C4-2B (cell line): ENCODE measurements around the gene B3GAT1.

Source experiments
- H3K27ac ChIP-seq: fragments of 450-650 bp; 2 replicates; pipeline ENCODE4 v1.5.1; 2017
- ZFX ChIP-seq: fragments of 450-650 bp; IDR thresholded peaks from 2 replicates; pipeline ENCODE4 v1.6.1; 2017
- TF ChIP-seq, protein P1 (sequence below): fragments of 450-650 bp; conservative IDR thresholded peaks from 2 replicates; pipeline ENCODE4 v1.5.1; 2017; ENCODE audit warnings: mild to moderate bottlenecking

B3GAT1 gene

GRCh38 chr11:134341805-134342571, 70.1 kb downstream of the B3GAT1 start:
- H3K27ac ChIP-seq, result no peak overlapping the region
- TF ChIP-seq, protein P1, sequence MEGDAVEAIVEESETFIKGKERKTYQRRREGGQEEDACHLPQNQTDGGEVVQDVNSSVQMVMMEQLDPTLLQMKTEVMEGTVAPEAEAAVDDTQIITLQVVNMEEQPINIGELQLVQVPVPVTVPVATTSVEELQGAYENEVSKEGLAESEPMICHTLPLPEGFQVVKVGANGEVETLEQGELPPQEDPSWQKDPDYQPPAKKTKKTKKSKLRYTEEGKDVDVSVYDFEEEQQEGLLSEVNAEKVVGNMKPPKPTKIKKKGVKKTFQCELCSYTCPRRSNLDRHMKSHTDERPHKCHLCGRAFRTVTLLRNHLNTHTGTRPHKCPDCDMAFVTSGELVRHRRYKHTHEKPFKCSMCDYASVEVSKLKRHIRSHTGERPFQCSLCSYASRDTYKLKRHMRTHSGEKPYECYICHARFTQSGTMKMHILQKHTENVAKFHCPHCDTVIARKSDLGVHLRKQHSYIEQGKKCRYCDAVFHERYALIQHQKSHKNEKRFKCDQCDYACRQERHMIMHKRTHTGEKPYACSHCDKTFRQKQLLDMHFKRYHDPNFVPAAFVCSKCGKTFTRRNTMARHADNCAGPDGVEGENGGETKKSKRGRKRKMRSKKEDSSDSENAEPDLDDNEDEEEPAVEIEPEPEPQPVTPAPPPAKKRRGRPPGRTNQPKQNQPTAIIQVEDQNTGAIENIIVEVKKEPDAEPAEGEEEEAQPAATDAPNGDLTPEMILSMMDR, result no peak
- no peak for TF ChIP-seq ZFX

DNA sequence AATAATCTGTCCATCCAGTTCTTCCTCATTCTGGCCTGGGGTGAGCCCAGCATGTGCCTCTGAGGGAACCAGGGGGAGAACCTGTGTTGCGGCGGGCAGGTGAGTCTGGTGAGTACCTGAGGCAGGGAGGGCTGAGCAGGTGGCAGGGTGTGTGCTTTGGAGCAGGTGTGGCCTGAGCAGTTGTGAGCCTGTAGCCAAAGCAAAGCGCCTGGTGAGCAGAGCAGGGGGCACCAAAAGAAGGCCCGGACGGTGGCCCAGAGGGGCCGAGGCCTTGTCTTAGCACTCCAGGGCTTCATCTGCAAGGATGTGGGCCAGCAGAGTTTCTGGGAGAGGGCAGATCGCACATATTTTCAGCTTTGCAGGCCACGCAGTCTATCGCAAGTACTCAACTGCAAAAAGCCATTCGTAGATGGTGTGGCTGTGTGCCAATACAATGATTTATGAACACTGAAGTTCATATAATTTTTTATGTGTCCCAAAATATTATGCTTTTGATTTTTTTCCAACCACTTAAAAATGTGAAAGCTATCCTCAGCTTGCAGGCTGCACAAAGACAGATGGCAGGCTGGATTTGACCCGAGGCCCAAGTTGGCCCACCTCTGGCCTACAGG, 71.6 kb downstream of the B3GAT1 start:
- no peak overlapping the region for H3K27ac ChIP-seq
- TF ChIP-seq ZFX, result no peak
- TF ChIP-seq, protein P1, result no peak

DNA sequence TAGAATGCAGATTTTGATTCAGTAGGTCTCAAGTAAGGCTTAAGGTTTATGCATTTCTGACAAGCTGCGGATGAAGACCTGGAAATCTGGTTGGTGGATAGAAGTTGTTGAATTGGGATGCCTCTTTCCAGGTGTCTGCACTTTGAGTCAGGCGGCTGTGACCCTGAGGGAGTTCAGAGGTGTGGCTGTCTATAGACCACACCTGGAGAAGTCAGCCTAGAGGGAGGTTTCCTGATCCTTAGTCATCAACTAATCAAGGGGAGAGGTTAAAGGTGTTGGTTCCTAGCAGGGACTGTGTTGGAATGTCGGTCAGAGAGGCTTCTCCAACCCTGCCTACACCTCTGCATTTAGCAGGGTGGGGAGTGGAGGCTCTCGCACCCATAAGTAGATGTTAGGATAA, 72.3 kb downstream of the B3GAT1 start:
- TF ChIP-seq, protein P1, result no peak
- no peak for TF ChIP-seq ZFX
- H3K27ac ChIP-seq, result no peak overlapping the region

DNA sequence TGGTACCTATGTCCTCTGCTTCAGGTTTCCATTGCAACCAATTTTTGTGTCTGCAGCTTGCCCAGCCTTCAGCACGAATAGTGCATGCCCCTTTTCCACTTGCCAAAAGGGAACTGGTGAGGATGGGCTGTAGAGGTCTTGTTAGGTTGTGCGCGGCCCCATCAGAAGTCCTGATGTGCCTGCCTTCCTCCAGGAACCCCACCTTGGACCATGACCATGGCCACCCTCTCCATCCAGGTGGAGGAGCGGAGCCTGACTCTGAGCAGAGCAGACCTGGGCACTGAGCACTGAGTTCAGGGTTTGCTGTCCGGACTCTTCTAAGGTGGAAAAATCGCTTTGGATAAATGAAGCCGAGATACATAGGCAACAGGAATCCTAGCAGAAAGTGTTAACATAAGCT, 73.4 kb downstream of the B3GAT1 start:
- no peak for TF ChIP-seq ZFX
- TF ChIP-seq, protein P1, result no peak
- H3K27ac ChIP-seq, result no peak overlapping the region

DNA sequence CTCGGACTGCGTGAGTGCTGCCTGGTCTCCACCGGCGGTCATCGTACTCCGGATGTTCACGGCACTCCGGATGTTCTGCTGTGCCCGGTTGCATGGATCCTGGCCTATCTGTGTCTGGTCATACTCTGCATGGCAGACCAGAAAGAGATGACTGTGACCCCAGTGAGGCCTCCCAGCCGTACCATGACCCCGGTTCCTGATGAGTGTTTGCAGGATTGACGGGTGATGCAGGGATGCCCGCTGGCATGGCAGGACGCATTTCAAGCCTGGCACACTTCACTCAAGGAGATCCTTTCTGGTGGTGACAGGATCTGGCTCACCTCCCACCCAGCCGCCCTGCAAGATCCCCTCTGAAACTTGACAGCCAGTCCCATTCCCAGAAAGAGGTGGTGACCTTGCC, 74.0 kb downstream of the B3GAT1 start:
- TF ChIP-seq, protein P1, result no peak
- TF ChIP-seq ZFX, result no peak
- no peak overlapping the region for H3K27ac ChIP-seq

DNA sequence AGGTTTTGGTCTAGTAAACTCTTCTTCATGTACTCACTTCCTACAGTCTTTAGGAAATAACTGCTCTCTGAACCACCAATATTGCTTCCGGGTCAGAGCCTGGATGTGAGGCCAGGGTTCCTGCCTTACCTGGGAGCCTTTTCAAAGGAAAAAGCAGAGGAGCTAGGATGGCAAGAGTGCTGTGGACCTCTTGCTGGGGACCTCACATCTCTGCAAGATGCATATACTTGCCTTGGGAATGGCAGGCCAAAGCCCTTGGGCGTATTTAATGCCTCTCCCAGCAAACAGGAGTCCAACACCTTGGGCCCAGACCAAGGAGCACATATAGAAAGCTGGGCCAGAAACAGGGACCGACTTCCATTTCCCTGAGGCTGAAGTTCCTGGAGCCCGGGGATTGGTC, 75.0 kb downstream of the B3GAT1 start:
- no peak overlapping the region for H3K27ac ChIP-seq
- TF ChIP-seq ZFX, result no peak
- TF ChIP-seq, protein P1, result no peak

- no peak overlapping the region for H3K27ac ChIP-seq
- no peak for TF ChIP-seq ZFX
- TF ChIP-seq, protein P1, result no peak
Measured at GRCh38 chr11:134334796-134335571, 77.1 kb downstream of the B3GAT1 start.
